HG02798 (cell line): Measurements from ENCODE around the gene GALNT15.

Experiments
- ATAC-seq: cut with Tn5 transposase; IDR thresholded peaks from one replicate; pipeline ENCODE4 v1.9.1; 2021; ENCODE audit warnings: mild to moderate bottlenecking; ENCODE audit not compliant: unreplicated experiment, poor library complexity

GALNT15 gene

GRCh38 chr3:16174389-16174788 is at the start of gene GALNT15:
Gene GALNT15 (plus strand): TSS chr3:16174680. CDS start chr3:16175152, 472 bp downstream.
- ATAC-seq: no peak

GRCh38 chr3:16126634-16127033 is 47.8 kb upstream of the GALNT15 start:
- ATAC-seq: no peak

GRCh38 chr3:16127249-16127648 is 47.2 kb upstream of the GALNT15 start:
- ATAC-seq: no peak

- no peak for ATAC-seq
Observed at GRCh38 chr3:16130066-16130465, 44.4 kb upstream of the GALNT15 start.

- ATAC-seq: no peak
Observed at GRCh38 chr3:16132190-16132589, 42.3 kb upstream of the GALNT15 start.

GRCh38 chr3:16132928-16133327 is 41.6 kb upstream of the GALNT15 start:
- no peak for ATAC-seq

GRCh38 chr3:16134173-16134928 is 40.1 kb upstream of the GALNT15 start:
- no peak for ATAC-seq

GRCh38 chr3:16136055-16136454 is 38.4 kb upstream of the GALNT15 start:
- no peak for ATAC-seq

- ATAC-seq: no peak
Observed at GRCh38 chr3:16137044-16137443, 37.4 kb upstream of the GALNT15 start.

- no peak for ATAC-seq
Observed at GRCh38 chr3:16137977-16138376, 36.5 kb upstream of the GALNT15 start.

- no peak for ATAC-seq
Observed at GRCh38 chr3:16140116-16140893, 34.2 kb upstream of the GALNT15 start.

- ATAC-seq: no peak
Observed at GRCh38 chr3:16140894-16141285, 33.6 kb upstream of the GALNT15 start.

GRCh38 chr3:16142350-16143025 is 32.0 kb upstream of the GALNT15 start:
- no peak for ATAC-seq

GRCh38 chr3:16143861-16144447 is 30.5 kb upstream of the GALNT15 start:
- no peak for ATAC-seq

GRCh38 chr3:16145176-16145575 is 29.3 kb upstream of the GALNT15 start:
- no peak for ATAC-seq

- peak; percentile 63 for ATAC-seq
Observed at GRCh38 chr3:16146015-16146730, 28.3 kb upstream of the GALNT15 start.

- ATAC-seq: peak; percentile 42
Observed at GRCh38 chr3:16147220-16147994, 27.1 kb upstream of the GALNT15 start.

- no peak for ATAC-seq
Observed at GRCh38 chr3:16148213-16148612, 26.3 kb upstream of the GALNT15 start.

GRCh38 chr3:16148783-16149182 is 25.7 kb upstream of the GALNT15 start:
- ATAC-seq: no peak
